PFSK-1 (cell line): Measurements from ENCODE around the gene AIF1.

Source experiments
- FOXP2 ChIP-seq: optimal IDR thresholded peaks from 2 replicates; pipeline ENCODE3; 2011; ENCODE audit warnings: borderline replicate concordance, control low read depth, inconsistent platforms; ENCODE audit not compliant: insufficient read depth; ENCODE audit errors: extremely low read length, extremely low read depth
- POLR2AphosphoS5 ChIP-seq: IDR thresholded peaks from 2 replicates; pipeline ENCODE4 v1.6.1; 2012; ENCODE audit warnings: low read depth, mild to moderate bottlenecking, control low read depth, low read length, moderate library complexity
- REST ChIP-seq, 2 experiments: IDR thresholded peaks; 2 replicates each; pipeline versions ENCODE4 v1.6.1 to v1.8.0; 2011 to 2012; ENCODE audit warnings: low read depth in 2 of 2, low read length in 2 of 2, control low read depth in 1 of 2, inconsistent platforms in 1 of 2, mild to moderate bottlenecking in 1 of 2, moderate library complexity in 1 of 2; ENCODE audit not compliant: insufficient read depth in 1 of 2
- SIN3A ChIP-seq: IDR thresholded peaks from 2 replicates; pipeline ENCODE4 v1.6.1; 2012; ENCODE audit warnings: mild to moderate bottlenecking, low read length, moderate library complexity, borderline replicate concordance; ENCODE audit not compliant: insufficient read depth
- TAF1 ChIP-seq: IDR thresholded peaks from 2 replicates; pipeline ENCODE4 v1.6.1; 2012; ENCODE audit warnings: low read length, control low read depth, borderline replicate concordance; ENCODE audit not compliant: insufficient read depth

The AIF1 gene

GRCh38 chr6:31643818-31644454 lies 28.9 kb downstream of the AIF1 start:
- no peak for TF ChIP-seq POLR2AphosphoS5
- no peak for TF ChIP-seq SIN3A
- TF ChIP-seq REST (IDR thresholded peaks at IDR 0.05; ENCODE audit: insufficient read depth in 1 of 2, low read depth in 2 of 2, low read length in 2 of 2): no peak
- no peak for TF ChIP-seq TAF1
- TF ChIP-seq FOXP2: no peak

- TF ChIP-seq POLR2AphosphoS5 (no peak), FOXP2 (no peak), REST (IDR thresholded peaks at IDR 0.05; ENCODE audit: insufficient read depth in 1 of 2, low read depth in 2 of 2, low read length in 2 of 2) (no peak), SIN3A (no peak), TAF1 (no peak)
These were observed 30.3 kb downstream of the AIF1 start for GRCh38 chr6:31645325-31645724.

GRCh38 chr6:31651602-31652191 lies 36.7 kb downstream of the AIF1 start:
- no peak for TF ChIP-seq FOXP2
- TF ChIP-seq TAF1: peak; percentile 11; the same call in 1 of the 2 replicates
- peak; percentile 81; the same call in 1 of the 2 replicates for TF ChIP-seq SIN3A

- TF ChIP-seq TAF1: peak; percentile 93; the same call in 1 of the 2 replicates
- TF ChIP-seq FOXP2: no peak
- peak; percentile 90 for TF ChIP-seq POLR2AphosphoS5
- peak; percentile 81; the same call in 1 of the 2 replicates for TF ChIP-seq SIN3A
- TF ChIP-seq REST (IDR thresholded peaks at IDR 0.05; ENCODE audit: insufficient read depth in 1 of 2, low read depth in 2 of 2, low read length in 2 of 2): peak in 1 of 2 experiments; percentile 61; a peak in 1 of 4 replicates
These were observed 38.1 kb downstream of the AIF1 start for GRCh38 chr6:31652925-31653724.

- TF ChIP-seq TAF1 (no peak), REST (IDR thresholded peaks at IDR 0.05; ENCODE audit: insufficient read depth in 1 of 2, low read depth in 2 of 2, low read length in 2 of 2) (no peak), SIN3A (no peak), POLR2AphosphoS5 (no peak), FOXP2 (no peak)
These were observed 39.7 kb downstream of the AIF1 start for GRCh38 chr6:31654574-31655348.
